Heart left ventricle (tissue), 13 donors: ENCODE results near the gene ANKRD50.

Experiments
- CTCF ChIP-seq, 12 donors: fragments of 200-600 bp; sonication (generic) in 4 of 12; IDR thresholded peaks; one replicate each; pipeline versions ENCODE4 v1.5.0 to v1.8.0; 2018 to 2022; ENCODE audit warnings: antibody characterized with exemption in 12 of 12, mild to moderate bottlenecking in 5 of 12
- POLR2A ChIP-seq, 2 donors: fragments of 450-650 bp; IDR thresholded peaks; one replicate each; pipeline ENCODE4 v1.6.1; 2017; ENCODE audit warnings: antibody characterized with exemption in 2 of 2, mild to moderate bottlenecking in 2 of 2, moderate library complexity in 2 of 2
- donor health status: ischemic (EF 13 %, LVEDD 7.1; RV severe dilation, severe dysfunction).
- donor health status: DM: no; HTN: yes; CAD: no.
- donor health status: DM: no; HTN: no; CAD: no.
- donor health status: ischemic (EF 25% LVEDD 6.9; RV normal size, moderate dysfunction).
- donor health status: ischemic (EF 25% LVEDD 5.7; RV mildly dilated, moderate dysfunction).
- donor health status: ischemic (EF 35%, LVEDD 5.7; RV mildly dilated, moderate dysfunction).
- donor health status: nonischemic (EF 11% LVEDD 7.7; RV severe dilation, severe dysfunction).
- donor health status: DM: yes; HTN: yes; CAD: no.
- donor health status: PGD.
- donor health status: ischemic (EF 29% LVEDD 5.4; RV normal size, mild dysfunction).
- donor health status: nonischemic (EF 23%, LVEDD 6.1; RV moderate dilation, normal function).

- TF ChIP-seq CTCF (IDR thresholded peaks at IDR 0.05) = no peak
- TF ChIP-seq POLR2A (IDR thresholded peaks at IDR 0.05) = no peak
Measured at GRCh38 chr4:124658795-124659194, 53.7 kb downstream of the ANKRD50 start.
